ENCODE data around the gene PDK1.

Gene PDK1

DNA sequence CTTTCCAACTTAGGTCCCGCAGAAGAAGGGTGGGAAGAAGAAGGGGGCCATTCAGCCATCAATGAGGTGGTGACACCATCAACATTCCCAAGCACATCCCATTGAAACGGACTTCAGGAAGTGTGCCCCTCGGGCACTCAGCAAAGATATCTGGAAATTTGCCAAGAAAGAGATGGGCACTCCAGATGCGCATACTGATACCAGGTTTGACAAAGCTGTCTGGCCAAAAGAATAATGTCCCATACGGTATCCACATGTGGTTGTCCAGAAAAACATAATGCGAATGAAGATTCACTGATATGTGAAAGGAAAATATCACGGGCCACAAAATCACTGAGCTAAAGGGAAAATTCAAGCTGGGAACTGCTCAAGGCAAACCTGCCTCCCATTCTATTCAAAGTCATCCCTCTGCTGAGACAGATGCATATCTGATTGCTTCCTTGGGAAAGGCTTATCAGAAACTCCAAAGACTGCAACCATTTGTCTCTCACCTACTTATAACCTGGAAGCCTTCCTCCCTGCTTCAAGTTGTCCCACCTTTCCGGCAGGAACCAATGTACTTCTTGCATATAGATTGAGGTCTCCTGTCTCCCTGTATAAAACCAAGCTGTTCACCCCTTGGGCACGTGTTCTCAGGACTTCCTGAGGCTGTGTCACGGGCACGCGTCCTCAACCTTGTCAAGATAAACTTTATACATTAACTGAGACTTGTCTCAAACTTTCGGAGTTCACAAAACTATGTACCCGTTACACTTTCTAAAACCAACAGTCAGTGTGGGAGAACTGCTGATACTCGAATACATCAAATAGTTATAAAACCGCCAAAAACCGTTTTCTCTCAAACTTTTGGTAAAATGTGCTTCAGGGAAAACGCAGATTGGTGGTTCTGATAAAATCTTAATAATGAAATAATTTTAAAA lies 1.3 kb upstream of the PDK1 start:
- TF ChIP-seq ZNF384 (IDR thresholded peaks at IDR 0.05) (no peak), PKNOX1 (IDR thresholded peaks at IDR 0.05) (no peak), FOXA1 (IDR thresholded peaks at IDR 0.05) (no peak), L3MBTL2 (conservative IDR thresholded peaks at IDR 0.05) (no peak), HDGF (IDR thresholded peaks at IDR 0.05; ENCODE audit: borderline replicate concordance) (no peak)
- POLR2A ChIA-PET = interaction anchor here (0.9 kb wide), 1 partner anchor 9 kb away, joined by 3 read pairs; no protein-coding TSS in a partner anchor
- CTCF ChIA-PET = no interaction called here
- no peak for DNase-seq (ENCODE audit: extremely low spot score)

DNA sequence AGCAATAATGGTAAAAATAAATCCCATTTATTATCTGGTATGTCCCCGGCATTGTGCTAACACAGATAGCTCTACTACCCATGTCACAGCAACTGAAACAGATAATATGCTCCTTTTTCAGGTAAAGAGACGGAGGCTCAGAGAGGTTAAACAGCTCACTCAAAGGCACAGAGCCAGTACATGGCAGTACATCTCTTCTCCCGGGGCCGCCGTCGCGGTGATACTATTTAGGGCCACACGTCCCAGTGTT lies 693 bp upstream of the PDK1 start:
- DNase-seq (ENCODE audit: extremely low spot score) = no peak
- TF ChIP-seq LEF1 (IDR thresholded peaks at IDR 0.05; ENCODE audit: borderline replicate concordance) (no peak), HDGF (IDR thresholded peaks at IDR 0.05; ENCODE audit: borderline replicate concordance) (no peak), NFRKB (IDR thresholded peaks at IDR 0.05) (no peak), SUZ12 (IDR thresholded peaks at IDR 0.05) (no peak), PKNOX1 (IDR thresholded peaks at IDR 0.05) (no peak), L3MBTL2 (conservative IDR thresholded peaks at IDR 0.05) (no peak), FOXM1 (IDR thresholded peaks at IDR 0.05; ENCODE audit: borderline replicate concordance) (no peak), FOXK2 (IDR thresholded peaks at IDR 0.05) (no peak), ZNF384 (IDR thresholded peaks at IDR 0.05) (no peak), BHLHE40 (IDR thresholded peaks at IDR 0.05; ENCODE audit: borderline replicate concordance) (no peak), FOXA1 (IDR thresholded peaks at IDR 0.05) (no peak), CTBP1 (IDR thresholded peaks at IDR 0.05; ENCODE audit: borderline replicate concordance) (no peak), ARNT (IDR thresholded peaks at IDR 0.05) (no peak), SP1 (IDR thresholded peaks at IDR 0.05) (no peak), ELF4 (IDR thresholded peaks at IDR 0.05) (no peak), TARDBP (IDR thresholded peaks at IDR 0.05) (no peak)
- CTCF ChIA-PET = no interaction called here
- POLR2A ChIA-PET = interaction anchor here (0.9 kb wide), 1 partner anchor 9 kb away, joined by 3 read pairs; no protein-coding TSS in a partner anchor

GRCh38 chr2:172556284-172557033 lies 569 bp downstream of the PDK1 start:
- no peak for TF ChIP-seq ARNT (IDR thresholded peaks at IDR 0.05)
- TF ChIP-seq L3MBTL2 (conservative IDR thresholded peaks at IDR 0.05) = peak; percentile 71
- POLR2A ChIA-PET = interaction anchor here (0.7 kb wide), 1 partner anchor 11 kb away, joined by 4 read pairs; no protein-coding TSS in a partner anchor
- DNase-seq (ENCODE audit: extremely low spot score) = peak; percentile 52
- CTCF ChIA-PET = no interaction called here

GRCh38 chr2:172558372-172558771 lies 2.5 kb downstream of the PDK1 start:
- no peak for TF ChIP-seq FOXA1 (IDR thresholded peaks at IDR 0.05)
- TF ChIP-seq ELF4 (IDR thresholded peaks at IDR 0.05) = no peak
- no peak for TF ChIP-seq SUZ12 (IDR thresholded peaks at IDR 0.05)
- TF ChIP-seq L3MBTL2 (conservative IDR thresholded peaks at IDR 0.05) = no peak
- no peak for TF ChIP-seq ZNF384 (IDR thresholded peaks at IDR 0.05)
- no peak for TF ChIP-seq HDGF (IDR thresholded peaks at IDR 0.05; ENCODE audit: borderline replicate concordance)
- CTCF ChIA-PET = no interaction called here
- POLR2A ChIA-PET = no interaction called here
- peak; percentile 10 for DNase-seq (ENCODE audit: extremely low spot score)

DNA sequence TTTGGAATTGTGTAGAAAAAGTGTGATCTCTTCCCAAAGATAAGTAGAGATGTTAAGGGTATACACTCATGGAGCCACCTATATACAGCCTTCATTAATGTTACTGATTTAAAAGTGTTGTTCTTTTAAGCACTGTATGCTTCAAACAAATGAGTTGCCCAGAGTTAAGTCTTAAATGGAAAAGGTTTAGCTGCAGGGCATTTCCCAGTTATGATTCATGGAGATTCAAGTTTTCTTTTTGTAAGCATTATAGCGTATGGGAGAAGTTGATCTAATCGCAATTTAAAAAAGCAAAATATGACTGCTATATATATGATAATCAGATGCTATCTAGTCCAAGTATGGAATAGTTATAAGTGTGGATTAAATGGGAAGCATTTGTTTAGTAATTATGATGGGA lies 4.8 kb downstream of the PDK1 start:
- POLR2A ChIA-PET = no interaction called here
- DNase-seq (ENCODE audit: extremely low spot score) = no peak
- TF ChIP-seq TARDBP (IDR thresholded peaks at IDR 0.05) = no peak
- TF ChIP-seq CTBP1 (IDR thresholded peaks at IDR 0.05; ENCODE audit: borderline replicate concordance) = no peak
- TF ChIP-seq FOXM1 (IDR thresholded peaks at IDR 0.05; ENCODE audit: borderline replicate concordance) = no peak
- no peak for TF ChIP-seq NFRKB (IDR thresholded peaks at IDR 0.05)
- no peak for TF ChIP-seq LEF1 (IDR thresholded peaks at IDR 0.05; ENCODE audit: borderline replicate concordance)
- TF ChIP-seq ELF4 (IDR thresholded peaks at IDR 0.05) = no peak
- TF ChIP-seq ZNF384 (IDR thresholded peaks at IDR 0.05) = no peak
- no peak for TF ChIP-seq ARNT (IDR thresholded peaks at IDR 0.05)
- CTCF ChIA-PET = no interaction called here

DNA sequence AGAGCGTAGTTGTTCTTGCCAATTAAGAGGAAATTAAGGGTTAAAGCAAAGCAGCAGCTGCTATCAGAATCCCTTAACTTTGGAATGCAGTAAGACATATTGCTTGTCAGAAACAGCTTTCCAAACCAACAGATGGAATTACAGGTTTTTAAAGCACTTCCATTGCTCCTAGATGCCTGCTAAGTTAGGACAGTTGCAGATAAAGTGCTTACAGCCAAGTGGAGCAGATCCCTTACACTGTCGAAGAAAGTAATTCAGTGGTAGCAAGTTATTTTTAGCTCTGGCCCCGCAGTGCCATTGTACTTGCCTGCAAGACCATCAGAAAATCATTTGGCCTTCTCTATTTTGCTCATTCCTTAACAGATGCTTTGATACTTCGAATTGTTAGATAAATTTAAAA lies 5.4 kb downstream of the PDK1 start:
- ChIA-PET POLR2A (no interaction called here), CTCF (no interaction called here)
- TF ChIP-seq NFRKB (IDR thresholded peaks at IDR 0.05) (no peak), PKNOX1 (IDR thresholded peaks at IDR 0.05) (no peak), ELF4 (IDR thresholded peaks at IDR 0.05) (no peak), LEF1 (IDR thresholded peaks at IDR 0.05; ENCODE audit: borderline replicate concordance) (no peak), BHLHE40 (IDR thresholded peaks at IDR 0.05; ENCODE audit: borderline replicate concordance) (no peak), HDGF (IDR thresholded peaks at IDR 0.05; ENCODE audit: borderline replicate concordance) (no peak), ARNT (IDR thresholded peaks at IDR 0.05) (no peak), TARDBP (IDR thresholded peaks at IDR 0.05) (no peak), SP1 (IDR thresholded peaks at IDR 0.05) (no peak), FOXM1 (IDR thresholded peaks at IDR 0.05; ENCODE audit: borderline replicate concordance) (no peak)
- DNase-seq (ENCODE audit: extremely low spot score) = no peak
